Nucleus accumbens (tissue), 56 donors: Measurements from ENCODE around the gene KMT2C.

ENCODE experiments used
- DNase-seq, 56 donors: peaks; one replicate each; lab custom pipeline; 2025; lab: John Stamatoyannopoulos, UW

KMT2C gene

GRCh38 chr7:152152267-152152666 lies 283.5 kb downstream of the KMT2C start:
- no peak for DNase-seq

- DNase-seq, result no peak
Measured at GRCh38 chr7:152149363-152149762, 286.4 kb downstream of the KMT2C start.

GRCh38 chr7:152148706-152149105 lies 287.1 kb downstream of the KMT2C start:
- no peak for DNase-seq

DNA sequence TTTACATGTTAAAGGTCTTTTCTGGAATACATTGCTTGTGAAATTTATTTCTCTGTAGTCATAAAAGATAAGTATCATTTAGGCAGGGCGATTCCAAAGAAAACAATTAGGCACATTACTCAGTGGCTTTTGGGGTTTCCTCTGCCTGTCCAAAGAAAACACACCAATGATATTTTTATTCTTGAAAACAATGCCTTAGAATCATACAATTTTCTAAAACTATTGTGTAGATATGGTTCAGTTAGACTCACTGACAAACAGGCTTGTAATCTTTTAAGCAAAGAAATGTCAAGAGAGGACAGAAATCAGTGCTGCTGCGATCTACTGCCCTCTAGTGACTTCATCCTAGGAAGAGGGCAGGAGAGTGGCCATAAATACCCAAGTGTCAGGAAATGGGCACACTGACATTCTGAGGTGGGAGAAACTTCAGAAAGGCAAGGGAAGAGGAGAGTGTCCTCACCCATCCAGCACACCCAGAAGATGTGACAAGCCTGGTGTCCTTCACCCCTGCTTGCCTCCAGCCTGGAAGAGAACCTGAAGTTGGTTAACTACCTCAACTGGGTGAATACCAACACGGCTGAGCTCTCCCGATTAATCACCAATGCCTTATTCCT lies 289.8 kb downstream of the KMT2C start:
- DNase-seq, result peak in 3 of 56 donors; percentile 12 to 41 (median 29)

- no peak for DNase-seq
Measured at GRCh38 chr7:152144557-152145245, 291.1 kb downstream of the KMT2C start.

GRCh38 chr7:152142976-152143595 lies 292.7 kb downstream of the KMT2C start:
- DNase-seq, result no peak

GRCh38 chr7:152140560-152140959 lies 295.2 kb downstream of the KMT2C start:
- no peak for DNase-seq

DNA sequence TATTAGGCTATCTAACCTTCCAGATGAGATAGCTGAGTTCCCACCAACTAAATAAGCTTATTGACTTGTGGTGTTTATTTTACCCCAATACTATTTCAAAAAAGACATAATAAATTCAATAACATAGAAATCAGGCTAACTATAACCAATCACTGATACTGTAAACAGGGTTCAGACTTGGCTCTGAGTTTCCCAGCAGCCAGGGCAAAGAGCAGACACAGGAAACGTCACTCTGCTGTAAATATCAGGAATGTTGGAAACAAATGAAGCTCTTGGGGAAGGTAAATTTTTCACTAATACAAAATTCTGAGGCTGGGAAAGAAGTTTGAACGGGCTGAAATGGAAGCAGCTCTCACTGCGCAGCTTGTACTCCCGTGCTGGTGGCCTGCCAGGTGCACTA lies 295.7 kb downstream of the KMT2C start:
- DNase-seq, result no peak

DNA sequence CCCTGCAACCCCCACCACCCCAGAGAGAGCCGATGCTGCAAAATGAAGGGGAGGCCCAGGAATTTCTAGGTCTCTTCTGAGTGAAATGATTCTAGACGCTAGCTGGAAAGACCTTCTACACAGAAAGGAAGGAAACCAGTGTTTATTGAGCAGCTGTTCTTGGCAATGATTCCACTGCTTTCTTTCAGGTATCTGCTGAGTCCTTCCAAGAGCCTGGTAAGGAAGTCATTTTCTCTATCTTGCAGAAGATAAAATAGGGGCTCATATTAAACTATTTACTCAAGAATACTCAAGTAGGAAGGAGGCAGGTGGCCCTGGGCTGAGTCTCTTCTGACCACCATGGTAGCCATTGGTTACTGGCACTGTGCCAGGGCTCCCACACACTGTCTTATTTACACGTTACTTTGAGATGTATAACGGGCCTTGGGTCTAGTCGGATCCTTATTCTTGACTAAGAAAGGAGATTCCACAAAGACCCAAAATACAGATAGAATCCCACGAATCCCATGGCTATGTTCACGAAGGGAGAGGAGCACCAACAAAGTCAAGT lies 298.3 kb downstream of the KMT2C start:
- no peak for DNase-seq

DNA sequence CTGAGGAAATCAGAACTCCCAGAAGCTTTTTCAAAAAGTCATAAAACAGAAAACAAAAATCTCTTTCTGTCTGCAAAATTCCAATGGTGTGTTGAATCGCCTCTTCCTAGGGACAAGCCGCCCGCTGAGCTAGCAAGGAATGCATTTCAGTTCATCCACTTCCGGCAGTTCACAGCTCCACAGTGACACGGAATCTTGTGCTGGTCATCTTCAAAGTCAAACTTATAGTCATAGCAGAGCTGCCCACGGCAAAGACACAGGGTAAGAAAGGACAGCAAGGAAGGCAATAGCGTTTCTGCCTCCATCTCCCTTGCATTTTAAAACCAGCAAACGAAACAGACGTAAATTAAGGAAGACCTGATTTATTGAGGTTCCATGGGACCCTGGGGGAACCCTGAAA lies 299.1 kb downstream of the KMT2C start:
- no peak for DNase-seq

- DNase-seq, result no peak
Measured at GRCh38 chr7:152133804-152134203, 302.0 kb downstream of the KMT2C start.

DNA sequence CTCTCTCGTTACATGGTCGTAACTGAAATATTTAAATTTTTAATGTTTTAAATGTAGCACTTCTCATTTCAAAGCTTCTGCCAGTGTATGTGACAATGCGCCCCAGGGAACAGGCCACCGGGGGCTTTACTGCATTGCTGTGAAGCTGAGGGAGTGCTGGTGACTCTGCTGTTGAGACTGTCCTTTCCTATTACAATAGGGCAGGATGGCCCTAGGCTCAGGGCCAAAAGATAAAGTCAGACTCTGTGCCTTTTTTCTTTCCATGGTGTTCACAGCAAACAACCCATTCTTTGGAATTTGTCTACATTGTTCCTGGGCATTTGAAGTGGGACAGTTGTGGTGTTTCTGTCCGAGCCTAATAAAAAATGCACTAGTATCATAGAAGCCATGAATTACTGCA lies 303.0 kb downstream of the KMT2C start:
- DNase-seq, result no peak

DNA sequence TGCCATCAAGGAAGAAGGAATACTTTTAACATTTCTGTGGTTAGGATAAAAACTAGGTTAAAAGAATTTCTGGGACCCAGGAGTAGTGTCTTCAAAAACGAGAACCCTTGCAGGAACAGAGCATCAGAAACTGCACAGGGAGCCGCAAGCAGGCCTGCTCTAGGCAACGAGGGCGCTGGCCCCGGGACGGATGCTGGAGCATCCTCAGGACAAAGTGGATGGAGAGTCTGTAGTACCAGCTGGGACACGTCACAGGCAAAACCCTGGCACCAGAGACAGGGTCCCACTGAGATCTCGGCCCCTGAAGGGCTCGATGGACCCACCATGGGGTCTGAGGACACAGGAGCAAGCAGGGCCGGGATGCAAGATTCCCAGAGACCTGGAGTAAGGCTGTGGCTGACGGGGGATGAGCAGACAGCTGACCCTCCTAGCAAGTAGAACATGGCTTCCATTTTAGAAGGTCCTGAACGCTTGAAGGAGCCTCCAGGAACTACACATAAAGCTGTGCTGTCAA lies 303.8 kb downstream of the KMT2C start:
- DNase-seq, result no peak

DNA sequence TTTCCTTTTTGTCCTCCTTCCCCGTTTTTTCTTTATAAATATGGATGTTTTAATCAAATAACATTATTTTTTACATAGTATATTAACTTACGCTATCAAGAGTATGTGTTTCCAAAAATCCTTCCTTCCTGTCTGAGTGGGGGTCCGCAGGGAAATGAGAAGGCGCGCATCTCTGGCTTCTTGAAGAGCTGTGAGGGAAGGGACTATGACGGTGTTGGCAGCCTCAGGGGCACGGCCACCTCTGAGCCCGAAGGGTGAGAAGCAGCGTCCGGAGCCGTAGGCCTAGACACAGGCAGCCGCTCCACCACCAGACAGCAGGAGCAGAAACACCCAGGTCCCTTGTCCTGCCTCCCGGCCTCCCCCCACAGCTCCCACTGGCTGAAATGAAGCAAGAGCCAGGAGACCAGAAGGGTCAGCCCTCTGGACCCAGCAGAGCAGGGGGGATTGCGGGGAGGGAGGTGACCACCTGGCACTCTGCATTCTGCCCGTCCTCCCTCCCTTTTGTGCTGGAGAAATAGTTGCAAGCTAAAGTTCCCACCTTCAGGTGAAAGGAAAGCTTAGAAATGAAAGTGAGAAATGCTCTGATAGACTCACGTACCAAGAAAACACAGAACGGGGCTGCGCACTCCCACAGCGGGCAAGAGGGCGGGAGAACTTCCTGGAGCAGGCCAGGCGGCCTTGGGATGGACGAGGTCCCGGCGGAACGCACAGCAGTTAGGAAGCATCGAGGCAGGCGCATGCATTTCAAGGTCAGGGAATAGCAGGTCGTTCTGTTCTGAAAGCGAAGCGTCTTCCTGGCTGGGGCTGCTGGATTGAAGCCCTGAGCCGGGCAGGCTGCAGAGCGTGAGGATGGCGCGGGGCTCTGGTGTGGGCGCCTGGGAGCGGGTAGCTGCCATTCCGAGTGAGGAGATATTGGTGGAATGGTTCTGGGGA lies 304.9 kb downstream of the KMT2C start:
- no peak for DNase-seq

- no peak for DNase-seq
Measured at GRCh38 chr7:152129682-152130081, 306.1 kb downstream of the KMT2C start.

DNA sequence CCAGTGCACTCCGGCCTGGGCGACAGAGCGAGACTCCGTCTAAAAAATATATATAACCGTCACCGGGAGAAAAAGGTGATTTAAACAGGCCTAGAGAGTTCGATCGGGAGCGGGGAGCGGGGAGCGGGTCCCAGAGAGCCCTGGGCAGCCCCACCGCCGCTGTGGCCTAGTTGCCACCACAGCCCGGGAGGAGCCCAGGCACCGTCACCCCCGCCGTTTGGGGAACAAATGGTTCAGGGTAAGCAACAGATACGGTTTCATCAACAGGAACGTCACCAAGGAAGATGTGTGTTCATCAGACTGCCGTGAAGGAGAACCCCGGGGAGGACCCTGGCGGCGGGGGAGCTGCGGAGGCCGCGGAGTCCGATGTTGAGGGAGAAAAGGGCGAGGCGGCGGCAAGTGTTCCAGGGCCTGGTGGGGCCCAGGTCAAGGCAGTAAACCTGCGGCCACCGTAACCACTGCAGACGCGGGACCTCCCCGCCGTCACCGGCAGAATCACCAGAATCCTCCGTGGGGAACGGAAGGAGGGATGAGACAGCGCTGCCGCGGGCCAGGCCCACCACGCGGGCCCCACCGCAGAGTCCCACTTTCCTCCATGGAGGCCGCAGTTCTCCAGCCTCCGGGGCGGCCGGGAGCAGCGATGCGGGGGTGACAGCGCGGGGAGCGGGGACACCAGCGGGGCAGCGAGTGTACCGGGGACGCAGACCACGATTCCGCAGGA lies 306.9 kb downstream of the KMT2C start:
- DNase-seq, result no peak

DNA sequence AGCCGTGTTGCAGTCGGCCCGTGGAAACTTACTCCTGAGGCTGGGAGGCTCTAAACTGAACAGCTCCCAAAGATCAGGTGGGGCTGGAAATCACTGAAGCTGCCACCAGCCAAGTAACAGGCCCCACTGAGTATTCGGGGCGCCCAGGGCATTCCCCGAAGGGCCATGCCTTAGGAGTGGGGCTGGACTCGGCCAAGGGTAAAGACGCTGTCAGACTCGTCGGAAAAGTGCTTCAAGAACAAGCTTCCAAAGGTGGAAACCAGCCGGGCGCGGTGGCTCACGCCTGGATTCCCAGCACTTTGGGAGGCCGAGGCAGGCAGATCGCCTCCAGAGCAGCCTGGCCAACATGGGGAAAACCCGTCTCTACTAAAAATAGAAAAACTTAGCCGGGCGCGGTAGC lies 307.6 kb downstream of the KMT2C start:
- DNase-seq, result no peak

- no peak for DNase-seq
Measured at GRCh38 chr7:152127229-152127628, 308.6 kb downstream of the KMT2C start.

DNA sequence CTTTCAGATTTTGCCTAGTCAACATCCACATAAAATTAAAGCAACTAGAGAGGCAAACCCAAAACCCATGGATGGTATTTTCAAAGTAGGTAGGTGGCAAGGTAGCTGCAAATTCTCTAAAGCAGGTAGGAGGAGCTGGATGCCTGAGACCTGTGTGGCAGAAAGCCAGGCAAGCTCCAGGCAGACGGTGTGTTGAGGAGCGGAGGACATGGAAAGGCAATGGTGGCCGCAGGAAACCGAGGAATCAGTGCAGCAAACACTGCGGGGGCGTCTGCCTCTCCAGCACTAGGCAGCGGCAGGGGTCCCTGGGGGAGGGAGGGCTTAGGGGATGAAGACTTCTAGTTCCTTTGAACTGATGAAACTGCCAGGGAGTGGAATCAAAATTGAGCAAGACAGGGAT lies 309.1 kb downstream of the KMT2C start:
- no peak for DNase-seq

- DNase-seq, result no peak
Measured at GRCh38 chr7:152122540-152122939, 313.3 kb downstream of the KMT2C start.
